GM19395 (cell line): Measurements from ENCODE around the gene MALAT1.

Experiments
- ATAC-seq: cut with Tn5 transposase; IDR thresholded peaks from one replicate; pipeline ENCODE4 v1.9.1; 2021; ENCODE audit warnings: mild to moderate bottlenecking, moderate library complexity; ENCODE audit not compliant: unreplicated experiment

MALAT1 gene

GRCh38 chr11:65478388-65479183, 20.3 kb upstream of the MALAT1 start:
- ATAC-seq: no peak

- ATAC-seq: no peak
These were observed 19.4 kb upstream of the MALAT1 start for GRCh38 chr11:65479184-65480145.

GRCh38 chr11:65482306-65482850, 16.5 kb upstream of the MALAT1 start:
- ATAC-seq: no peak

GRCh38 chr11:65485920-65486219, 13.0 kb upstream of the MALAT1 start:
- no peak for ATAC-seq

- no peak for ATAC-seq
These were observed 12.0 kb upstream of the MALAT1 start for GRCh38 chr11:65486570-65487466.

GRCh38 chr11:65487467-65488272, 11.2 kb upstream of the MALAT1 start:
- no peak for ATAC-seq

GRCh38 chr11:65488273-65489034, 10.4 kb upstream of the MALAT1 start:
- ATAC-seq: no peak

GRCh38 chr11:65489035-65489705, 9.7 kb upstream of the MALAT1 start:
- no peak for ATAC-seq

- ATAC-seq: no peak
These were observed 9.0 kb upstream of the MALAT1 start for GRCh38 chr11:65489706-65490320.

GRCh38 chr11:65491163-65491465, 7.7 kb upstream of the MALAT1 start:
- no peak for ATAC-seq

GRCh38 chr11:65491614-65492386, 7.0 kb upstream of the MALAT1 start:
- ATAC-seq: no peak

GRCh38 chr11:65492387-65492636, 6.5 kb upstream of the MALAT1 start:
- no peak for ATAC-seq

- ATAC-seq: no peak
These were observed 6.0 kb upstream of the MALAT1 start for GRCh38 chr11:65492637-65493366.

- ATAC-seq: no peak
These were observed 5.3 kb upstream of the MALAT1 start for GRCh38 chr11:65493367-65494176.

- ATAC-seq: no peak
These were observed 2.3 kb upstream of the MALAT1 start for GRCh38 chr11:65496304-65497140.
